Activated T-cell treated with anti-CD3 and anti-CD28 coated beads for 48 hours (primary cell): ENCODE results near the gene ZNF837.

Experiments
- DNase-seq: peaks from one replicate; pipeline ENCODE4 v3.0.0-alpha.2; 2020; ENCODE audit warnings: low read depth

The ZNF837 gene

GRCh38 chr19:58368561-58369360 lies 12.1 kb downstream of the ZNF837 start:
- no peak for DNase-seq

GRCh38 chr19:58367698-58368454 lies 13.0 kb downstream of the ZNF837 start:
- no peak for DNase-seq

- DNase-seq = no peak
Observed at GRCh38 chr19:58366585-58367430, 14.0 kb downstream of the ZNF837 start.

- no peak for DNase-seq
Observed at GRCh38 chr19:58364146-58364545, 16.7 kb downstream of the ZNF837 start.

- DNase-seq = peak; percentile 98
Observed at GRCh38 chr19:58362272-58362994, 18.4 kb downstream of the ZNF837 start, which contains the start of gene ZNF497. Gene ZNF497 (minus strand): TSS chr19:58362751. CDS start chr19:58357635, 5,116 bp downstream.

GRCh38 chr19:58361900-58362271 lies 18.9 kb downstream of the ZNF837 start:
- DNase-seq = peak; percentile 55

- no peak for DNase-seq
Observed at GRCh38 chr19:58357481-58358145, 23.2 kb downstream of the ZNF837 start.

GRCh38 chr19:58356766-58357480 lies 23.9 kb downstream of the ZNF837 start:
- DNase-seq = no peak

- DNase-seq = peak; percentile 37
Observed at GRCh38 chr19:58355908-58356765, 24.7 kb downstream of the ZNF837 start.

- no peak for DNase-seq
Observed at GRCh38 chr19:58355215-58355796, 25.5 kb downstream of the ZNF837 start.

- DNase-seq = no peak
Observed at GRCh38 chr19:58354478-58355030, 26.3 kb downstream of the ZNF837 start.

- no peak for DNase-seq
Observed at GRCh38 chr19:58353717-58354477, 26.9 kb downstream of the ZNF837 start.

GRCh38 chr19:58352760-58353671 lies 27.8 kb downstream of the ZNF837 start, which contains the start of gene A1BG:
Gene A1BG (minus strand): TSS chr19:58353492. CDS start chr19:58353437, 55 bp downstream.
- DNase-seq = no peak

- DNase-seq = no peak
Observed at GRCh38 chr19:58351990-58352755, 28.7 kb downstream of the ZNF837 start.

GRCh38 chr19:58351558-58351878 lies 29.3 kb downstream of the ZNF837 start:
- DNase-seq = no peak
